Vagina (tissue), 2 donors: ENCODE data around the gene TMEM151B. TPM values are rescaled to one million over a fixed set of nuclear protein-coding genes. Genes with fewer than 3 reads are reported as not detected.

Source experiments
- DNase-seq, 2 donors: peaks; one replicate each; pipeline ENCODE4 v3.0.0-alpha.2; 2017; ENCODE audit errors: extremely low spot score in 2 of 2
- H3K27ac ChIP-seq: fragments of 200-600 bp; sonication (generic); one replicate; pipeline ENCODE4 v1.5.1; 2019
- H3K27me3 ChIP-seq: fragments of 200-600 bp; sonication (generic); one replicate; pipeline ENCODE4 v1.5.1; 2019
- H3K36me3 ChIP-seq, 2 donors: fragments of 200-600 bp; sonication (generic); one replicate each; pipeline ENCODE4 v1.5.1; 2017 to 2019
- H3K4me1 ChIP-seq: fragments of 200-600 bp; sonication (generic); one replicate; pipeline ENCODE4 v1.5.1; 2019
- H3K4me3 ChIP-seq, 2 donors: fragments of 200-600 bp; sonication (generic); 1 replicate in 1 of 2; 2 replicates in 1 of 2; pipeline ENCODE4 v1.5.1; 2016 to 2019
- H3K9me3 ChIP-seq: fragments of 200-600 bp; sonication (generic); one replicate; pipeline ENCODE4 v1.5.1; 2019
- CTCF ChIP-seq, 3 experiments: fragments of 450-650 bp in 2 of 3; fragments of 200-600 bp in 1 of 3; sonication (generic) in 1 of 3; IDR thresholded peaks; one replicate each; pipeline ENCODE4 v1.5.1; 2017 to 2019; ENCODE audit warnings: antibody characterized with exemption in 3 of 3, mild to moderate bottlenecking in 2 of 3, moderate library complexity in 2 of 3
- POLR2A ChIP-seq, 2 donors: fragments of 450-650 bp; IDR thresholded peaks; one replicate each; pipeline ENCODE4 v1.6.1; 2017; ENCODE audit warnings: antibody characterized with exemption in 2 of 2, mild to moderate bottlenecking in 2 of 2, moderate library complexity in 2 of 2
- POLR2AphosphoS5 ChIP-seq, 2 donors: sonication (generic); formaldehyde crosslinking; IDR thresholded peaks; one replicate each; pipeline ENCODE4 v1.9.0; 2017; ENCODE audit warnings: antibody characterized with exemption in 2 of 2, mild to moderate bottlenecking in 2 of 2, low read depth in 1 of 2; ENCODE audit not compliant: insufficient read depth in 1 of 2
- intact Hi-C: fragments of 100-400 bp; cut with DNase I; formaldehyde crosslinking; loops from one replicate; pipeline ENCODE4 v1.15.1; 2023
- total RNA-seq: library from RNA; depleted of rRNA; stranded (reverse); fragments of >200 nt; gene quantifications from one replicate; pipeline ENCODE4 v1.2.3, GENCODE V29; 2016

TMEM151B gene
- total RNA-seq, 1 donor from 2014 or later: 0.49 TPM

- H3K9me3 ChIP-seq: no peaks in the 10 kb centered on the region
- H3K4me3 ChIP-seq: no peak overlapping the region
- no peak for TF ChIP-seq POLR2A (IDR thresholded peaks at IDR 0.05)
- no peak for TF ChIP-seq CTCF (IDR thresholded peaks at IDR 0.05)
- TF ChIP-seq POLR2AphosphoS5 (IDR thresholded peaks at IDR 0.05; ENCODE audit: insufficient read depth in 1 of 2, low read depth in 1 of 2): no peak
- intact Hi-C loops: no loop called here
- H3K27me3 ChIP-seq: no peaks in the 10 kb centered on the region
- no peak for DNase-seq
- no peak overlapping the region for H3K27ac ChIP-seq
- no peaks in the 10 kb centered on the region for H3K4me1 ChIP-seq
- H3K36me3 ChIP-seq: no peaks in the 10 kb centered on the region
These were observed 63.1 kb downstream of the TMEM151B start for GRCh38 chr6:44333273-44333919.

- intact Hi-C loops: no loop called here
- Histone ChIP-seq H3K9me3 (no peaks in the 10 kb centered on the region), H3K4me1 (no peaks in the 10 kb centered on the region), H3K27ac (no peak overlapping the region), H3K4me3 (no peak overlapping the region), H3K36me3 (no peaks in the 10 kb centered on the region), H3K27me3 (no peaks in the 10 kb centered on the region)
- no peak for DNase-seq
- TF ChIP-seq POLR2A (IDR thresholded peaks at IDR 0.05): no peak
- no peak for TF ChIP-seq POLR2AphosphoS5 (IDR thresholded peaks at IDR 0.05; ENCODE audit: insufficient read depth in 1 of 2, low read depth in 1 of 2)
- TF ChIP-seq CTCF (IDR thresholded peaks at IDR 0.05): no peak
These were observed 63.7 kb downstream of the TMEM151B start for GRCh38 chr6:44333942-44334341.

GRCh38 chr6:44335631-44336030 lies 65.4 kb downstream of the TMEM151B start:
- DNase-seq: no peak
- Histone ChIP-seq H3K27me3 (no peaks in the 10 kb centered on the region), H3K27ac (no peak overlapping the region), H3K36me3 (no peaks in the 10 kb centered on the region), H3K4me1 (no peaks in the 10 kb centered on the region), H3K9me3 (no peaks in the 10 kb centered on the region), H3K4me3 (no peak overlapping the region)
- intact Hi-C loops: no loop called here
- TF ChIP-seq POLR2AphosphoS5 (IDR thresholded peaks at IDR 0.05; ENCODE audit: insufficient read depth in 1 of 2, low read depth in 1 of 2) (no peak), POLR2A (IDR thresholded peaks at IDR 0.05) (no peak), CTCF (IDR thresholded peaks at IDR 0.05) (no peak)

GRCh38 chr6:44338228-44339122 lies 68.2 kb downstream of the TMEM151B start:
- Histone ChIP-seq H3K4me3 (no peak overlapping the region), H3K9me3 (no peaks in the 10 kb centered on the region), H3K36me3 (no peaks in the 10 kb centered on the region), H3K27ac (no peak overlapping the region), H3K27me3 (no peaks in the 10 kb centered on the region), H3K4me1 (peaks cover 7% of the 10 kb centered on the region)
- TF ChIP-seq CTCF (IDR thresholded peaks at IDR 0.05) (peak; percentile 22 to 57 (median 50)), POLR2A (IDR thresholded peaks at IDR 0.05) (no peak)
- DNase-seq: no peak
- intact Hi-C loops: no loop called here

GRCh38 chr6:44339301-44339700 lies 69.1 kb downstream of the TMEM151B start:
- no peak overlapping the region for H3K27ac ChIP-seq
- no peaks in the 10 kb centered on the region for H3K9me3 ChIP-seq
- TF ChIP-seq POLR2A (IDR thresholded peaks at IDR 0.05) (no peak), POLR2AphosphoS5 (IDR thresholded peaks at IDR 0.05; ENCODE audit: insufficient read depth in 1 of 2, low read depth in 1 of 2) (no peak), CTCF (IDR thresholded peaks at IDR 0.05) (no peak)
- intact Hi-C loops: no loop called here
- H3K27me3 ChIP-seq: no peaks in the 10 kb centered on the region
- DNase-seq: no peak
- peaks cover 7% of the 10 kb centered on the region for H3K4me1 ChIP-seq
- H3K36me3 ChIP-seq: no peaks in the 10 kb centered on the region
- H3K4me3 ChIP-seq: no peak overlapping the region
